ENCODE results near the gene CNOT11.

DNA sequence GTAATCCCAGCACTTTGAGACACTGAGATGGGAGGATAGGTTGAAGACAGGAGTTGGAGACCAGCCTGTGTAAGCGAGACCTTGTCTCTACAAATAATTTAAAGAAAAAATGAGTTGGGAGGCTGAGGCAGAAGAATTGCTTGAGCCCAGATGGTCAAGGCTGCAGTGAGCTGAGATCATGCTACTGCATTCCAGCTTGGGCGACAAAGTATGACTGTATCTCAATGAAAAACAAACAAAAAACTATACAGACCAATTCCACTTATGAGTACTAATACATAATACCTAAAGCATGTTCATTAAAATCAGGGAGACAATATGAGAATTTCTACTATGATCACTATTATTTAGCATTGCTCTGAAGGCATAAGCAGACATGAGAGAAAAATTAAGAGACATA is 43.2 kb downstream of the CNOT11 start:
- TF ChIP-seq, protein P1, sequence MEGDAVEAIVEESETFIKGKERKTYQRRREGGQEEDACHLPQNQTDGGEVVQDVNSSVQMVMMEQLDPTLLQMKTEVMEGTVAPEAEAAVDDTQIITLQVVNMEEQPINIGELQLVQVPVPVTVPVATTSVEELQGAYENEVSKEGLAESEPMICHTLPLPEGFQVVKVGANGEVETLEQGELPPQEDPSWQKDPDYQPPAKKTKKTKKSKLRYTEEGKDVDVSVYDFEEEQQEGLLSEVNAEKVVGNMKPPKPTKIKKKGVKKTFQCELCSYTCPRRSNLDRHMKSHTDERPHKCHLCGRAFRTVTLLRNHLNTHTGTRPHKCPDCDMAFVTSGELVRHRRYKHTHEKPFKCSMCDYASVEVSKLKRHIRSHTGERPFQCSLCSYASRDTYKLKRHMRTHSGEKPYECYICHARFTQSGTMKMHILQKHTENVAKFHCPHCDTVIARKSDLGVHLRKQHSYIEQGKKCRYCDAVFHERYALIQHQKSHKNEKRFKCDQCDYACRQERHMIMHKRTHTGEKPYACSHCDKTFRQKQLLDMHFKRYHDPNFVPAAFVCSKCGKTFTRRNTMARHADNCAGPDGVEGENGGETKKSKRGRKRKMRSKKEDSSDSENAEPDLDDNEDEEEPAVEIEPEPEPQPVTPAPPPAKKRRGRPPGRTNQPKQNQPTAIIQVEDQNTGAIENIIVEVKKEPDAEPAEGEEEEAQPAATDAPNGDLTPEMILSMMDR (conservative IDR thresholded peaks at IDR 0.05; ENCODE audit: low read depth, low read length): no peak
- TF ChIP-seq POLR2A (IDR thresholded peaks at IDR 0.05; ENCODE audit: low read depth, low read length) (no peak), RAD21 (IDR thresholded peaks at IDR 0.05; ENCODE audit: low read length) (no peak), RCOR1 (IDR thresholded peaks at IDR 0.05; ENCODE audit: insufficient replicate concordance, low read length) (no peak), FOS (IDR thresholded peaks at IDR 0.05; ENCODE audit: low read depth, low read length) (no peak; the same call in 1 of the 2 replicates)
